ENCODE measurements around the gene CFAP73. TPM values are rescaled to one million over a fixed set of nuclear protein-coding genes. Genes with fewer than 3 reads are reported as not detected.

Gene CFAP73
- total RNA-seq: under 1 TPM in 1 of 2 donors, not detected in 1; 0.57 TPM

DNA sequence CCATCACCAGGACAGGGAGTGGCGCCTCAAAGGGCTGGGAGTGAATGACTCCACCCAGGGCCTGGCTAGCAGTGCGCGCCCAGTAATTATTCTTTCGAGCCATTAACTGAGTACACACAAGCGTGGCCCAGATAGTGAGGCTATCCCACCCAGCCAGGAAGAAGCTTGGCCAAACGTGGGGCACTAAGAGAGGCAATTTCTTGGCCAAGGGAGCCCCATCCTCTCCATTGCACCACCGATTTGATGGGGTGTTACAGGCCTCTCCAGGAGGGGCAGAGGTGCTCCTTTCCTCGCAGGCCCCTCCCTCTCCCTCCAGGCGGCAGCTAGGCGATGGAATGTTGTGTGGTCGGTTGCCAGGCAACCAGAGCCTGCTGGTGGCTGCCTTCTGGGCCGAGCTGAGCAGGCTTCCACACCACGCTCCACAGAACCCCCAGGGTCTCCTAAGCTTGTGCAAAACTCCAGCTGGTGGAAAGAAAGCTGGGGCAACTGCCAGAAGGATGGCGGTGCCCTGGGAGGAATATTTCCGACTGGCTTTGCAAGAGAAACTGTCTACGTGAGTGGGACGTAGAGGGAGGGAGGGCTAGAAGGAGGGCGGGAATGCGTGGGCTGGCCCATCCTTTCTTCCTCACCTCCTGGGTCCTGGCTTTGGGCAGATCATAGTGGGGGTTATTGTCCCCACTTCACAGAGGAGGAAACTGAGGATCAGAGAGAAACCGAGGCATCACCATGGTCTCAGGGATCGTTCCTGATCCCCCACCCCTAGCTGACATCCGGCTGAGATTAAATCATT is at the start of gene CFAP73:
TSS of gene CFAP73 (plus strand) at position 364 of the 790 bp plus-strand sequence. CDS start at position 498, 134 bp downstream.
- no peak for DNase-seq (ENCODE audit: low spot score)
- TF ChIP-seq CTCF (IDR thresholded peaks at IDR 0.05): no peak
- no peaks in the 10 kb centered on the region for H3K36me3 ChIP-seq
- no peak within 1 kb of the TSS for H3K4me3 ChIP-seq
- H3K4me1 ChIP-seq (replicated peaks): peaks cover 10% of the 10 kb centered on the region
- H3K27ac ChIP-seq: no peak within 1 kb of the TSS
- intact Hi-C loops (cut with DNase I): no loop called here
- H3K27me3 ChIP-seq (replicated peaks; ENCODE audit: insufficient read depth): peaks cover 11% of the 10 kb centered on the region
- 20% methylated on average over 20 of the region's 22 CpGs for WGBS
- H3K9me3 ChIP-seq: no peaks in the 10 kb centered on the region

DNA sequence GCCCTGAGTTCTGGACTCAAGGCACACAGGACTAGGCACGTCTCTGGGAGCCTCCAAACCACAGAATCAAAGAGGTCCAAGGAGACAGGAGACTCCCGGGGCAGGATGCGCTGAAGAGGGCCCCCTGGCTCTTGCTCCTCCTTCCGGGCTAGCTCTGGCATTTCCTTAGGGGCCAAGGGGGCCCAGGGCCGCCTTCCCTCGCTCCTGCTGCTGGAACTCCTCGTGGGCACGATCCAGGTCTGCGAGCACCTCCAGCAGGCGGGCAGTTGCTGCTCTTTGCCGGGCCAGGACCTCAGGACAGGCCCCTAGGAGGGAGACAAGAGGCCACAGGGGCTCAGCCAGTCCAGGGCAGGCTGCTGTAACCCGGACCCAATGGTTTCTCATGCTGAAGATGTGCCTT is 49.8 kb upstream of the CFAP73 start:
- Histone ChIP-seq H3K4me1 (replicated peaks) (no peaks in the 10 kb centered on the region), H3K9me3 (no peaks in the 10 kb centered on the region), H3K27ac (no peak overlapping the region), H3K36me3 (no peaks in the 10 kb centered on the region), H3K4me3 (no peak overlapping the region), H3K27me3 (replicated peaks; ENCODE audit: insufficient read depth) (peaks cover 6% of the 10 kb centered on the region)
- DNase-seq (ENCODE audit: low spot score): no peak
- intact Hi-C loops (cut with DNase I): no loop called here
- TF ChIP-seq CTCF (IDR thresholded peaks at IDR 0.05): no peak
- no peak for TF ChIP-seq POLR2A (IDR thresholded peaks at IDR 0.05)
- no peak for TF ChIP-seq POLR2AphosphoS5 (IDR thresholded peaks at IDR 0.05)
- 69% methylated on average over 12 of the region's 12 CpGs for WGBS

DNA sequence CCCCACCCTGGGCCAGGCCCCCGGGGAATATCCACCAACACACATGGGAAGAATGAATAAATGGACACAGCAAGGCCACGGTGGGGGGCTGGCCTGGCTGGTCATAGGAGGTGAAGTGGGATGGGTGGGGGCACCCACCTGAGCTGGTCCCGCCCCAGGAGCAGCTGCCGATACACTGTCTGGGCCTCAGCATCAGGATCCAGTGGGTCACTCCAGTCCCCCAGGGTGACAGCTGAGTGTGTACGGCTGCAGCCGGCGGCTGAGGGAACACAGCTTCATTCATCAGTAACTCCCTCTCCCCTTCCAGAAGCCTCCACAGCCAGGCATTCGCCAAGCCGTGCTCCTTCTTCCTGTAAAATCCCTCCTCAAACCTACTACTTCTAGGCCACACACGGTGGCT is 47.8 kb upstream of the CFAP73 start:
- H3K4me1 ChIP-seq (replicated peaks): no peaks in the 10 kb centered on the region
- intact Hi-C loops (cut with DNase I): no loop called here

GRCh38 chr12:113102811-113103210 is 46.7 kb upstream of the CFAP73 start:
- no peaks in the 10 kb centered on the region for H3K36me3 ChIP-seq
- H3K27ac ChIP-seq: no peak overlapping the region
- no peaks in the 10 kb centered on the region for H3K4me1 ChIP-seq (replicated peaks)
- intact Hi-C loops (cut with DNase I): no loop called here
- 90% methylated on average over 5 of the region's 5 CpGs for WGBS
- H3K27me3 ChIP-seq (replicated peaks; ENCODE audit: insufficient read depth): peaks cover 6% of the 10 kb centered on the region
- no peak for TF ChIP-seq POLR2A (IDR thresholded peaks at IDR 0.05)
- TF ChIP-seq CTCF (IDR thresholded peaks at IDR 0.05): no peak
- no peak for TF ChIP-seq POLR2AphosphoS5 (IDR thresholded peaks at IDR 0.05)
- no peaks in the 10 kb centered on the region for H3K9me3 ChIP-seq
- no peak for DNase-seq (ENCODE audit: low spot score)
- no peak overlapping the region for H3K4me3 ChIP-seq

More for the DNA sequence above, 47.8 kb upstream of the CFAP73 start:
- Histone ChIP-seq H3K27ac (no peak overlapping the region), H3K4me3 (no peak overlapping the region), H3K9me3 (no peaks in the 10 kb centered on the region), H3K27me3 (replicated peaks; ENCODE audit: insufficient read depth) (peaks cover 6% of the 10 kb centered on the region), H3K36me3 (no peaks in the 10 kb centered on the region)
- WGBS: 74% methylated on average over 10 of the region's 10 CpGs
- no peak for TF ChIP-seq POLR2A (IDR thresholded peaks at IDR 0.05)
- no peak for TF ChIP-seq POLR2AphosphoS5 (IDR thresholded peaks at IDR 0.05)
- no peak for DNase-seq (ENCODE audit: low spot score)

- Histone ChIP-seq H3K27ac (no peak overlapping the region), H3K36me3 (no peaks in the 10 kb centered on the region), H3K4me1 (replicated peaks) (no peaks in the 10 kb centered on the region), H3K27me3 (replicated peaks; ENCODE audit: insufficient read depth) (peaks cover 6% of the 10 kb centered on the region), H3K9me3 (no peaks in the 10 kb centered on the region), H3K4me3 (no peak overlapping the region)
- 3% methylated on average over 36 of the region's 43 CpGs for WGBS
- TF ChIP-seq POLR2A (IDR thresholded peaks at IDR 0.05): no peak
- TF ChIP-seq CTCF (IDR thresholded peaks at IDR 0.05): no peak
- TF ChIP-seq POLR2AphosphoS5 (IDR thresholded peaks at IDR 0.05): no peak
- intact Hi-C loops (cut with DNase I): no loop called here
- DNase-seq (ENCODE audit: low spot score): no peak
These were observed 45.6 kb upstream of the CFAP73 start for GRCh38 chr12:113103756-113104450.
